H9 (cell line): ENCODE measurements around the gene RGL1. TPM values are rescaled to one million over a fixed set of nuclear protein-coding genes. Genes with fewer than 3 reads are reported as not detected.
"Not testable (repeated sequence)": the region's sequence is repeated elsewhere in the genome, so short reads cannot be mapped to it uniquely, and the experiment has no call there.

ENCODE experiments used
- DNase-seq: peaks from one replicate; pipeline ENCODE4 v3.0.0-alpha.2; 2017
- H2AFZ ChIP-seq: one replicate; pipeline ENCODE4 v1.6.1; 2013; ENCODE audit warnings: mild to moderate bottlenecking, low read length, control low read depth, moderate library complexity
- H2AK5ac ChIP-seq: 2 replicates; pipeline ENCODE4 v1.6.1; 2013; ENCODE audit warnings: low read length, control low read depth, mixed read lengths; ENCODE audit not compliant: insufficient read length
- H2BK120ac ChIP-seq: one replicate; pipeline ENCODE4 v1.6.1; 2013; ENCODE audit warnings: low read depth, mild to moderate bottlenecking, low read length, control low read depth, inconsistent platforms; ENCODE audit not compliant: poor library complexity, severe bottlenecking
- H2BK12ac ChIP-seq: 2 replicates; pipeline ENCODE4 v1.6.1; 2013; ENCODE audit warnings: low read length, control low read depth, mixed read lengths, low read depth; ENCODE audit not compliant: insufficient read length
- H2BK15ac ChIP-seq: 2 replicates; pipeline ENCODE4 v1.6.1; 2013; ENCODE audit warnings: low read depth, low read length, control low read depth
- H2BK20ac ChIP-seq: one replicate; pipeline ENCODE4 v1.6.1; 2013; ENCODE audit warnings: low read depth, mild to moderate bottlenecking, low read length, control low read depth, inconsistent platforms; ENCODE audit not compliant: poor library complexity, severe bottlenecking
- H2BK5ac ChIP-seq: 2 replicates; pipeline ENCODE4 v1.6.1; 2013; ENCODE audit warnings: low read length, control low read depth, mixed read lengths; ENCODE audit not compliant: insufficient read length
- H3K14ac ChIP-seq: 2 replicates; pipeline ENCODE4 v1.6.1; 2013; ENCODE audit warnings: low read length, control low read depth; ENCODE audit not compliant: insufficient read depth
- H3K18ac ChIP-seq: 2 replicates; pipeline ENCODE4 v1.6.1; 2013; ENCODE audit warnings: low read depth, mild to moderate bottlenecking, mixed read lengths, low read length, control low read depth; ENCODE audit not compliant: insufficient read length
- H3K23ac ChIP-seq: 2 replicates; pipeline ENCODE4 v1.6.1; 2013; ENCODE audit warnings: low read length, control low read depth, mixed read lengths, low read depth; ENCODE audit not compliant: insufficient read length
- H3K23me2 ChIP-seq: 2 replicates; pipeline ENCODE4 v1.6.1; 2013; ENCODE audit warnings: low read depth, mild to moderate bottlenecking, mixed read lengths, low read length, control low read depth; ENCODE audit not compliant: insufficient read length, poor library complexity, severe bottlenecking
- H3K27ac ChIP-seq: 2 replicates; pipeline ENCODE4 v1.5.1; 2013; ENCODE audit warnings: low read length, control low read depth, mixed read lengths, low read depth; ENCODE audit not compliant: insufficient read length
- H3K27me3 ChIP-seq: 2 replicates; pipeline ENCODE4 v1.6.1; 2013; ENCODE audit warnings: low read length, control low read depth, inconsistent platforms; ENCODE audit not compliant: insufficient read depth
- H3K4ac ChIP-seq: 2 replicates; pipeline ENCODE4 v1.6.1; 2013; ENCODE audit warnings: low read depth, mild to moderate bottlenecking, control low read depth, inconsistent platforms, low read length, moderate library complexity
- H3K4me1 ChIP-seq: 2 replicates; pipeline ENCODE4 v1.6.1; 2013; ENCODE audit warnings: low read length, control low read depth, inconsistent platforms; ENCODE audit not compliant: insufficient read depth
- H3K4me2 ChIP-seq: 2 replicates; pipeline ENCODE4 v1.6.1; 2013; ENCODE audit warnings: low read length, control low read depth, mixed read lengths; ENCODE audit not compliant: insufficient read length, insufficient read depth
- H3K56ac ChIP-seq: 2 replicates; pipeline ENCODE4 v1.6.1; 2013; ENCODE audit warnings: low read depth, mild to moderate bottlenecking, mixed read lengths, low read length, control low read depth; ENCODE audit not compliant: insufficient read length
- H3K79me1 ChIP-seq: 2 replicates; pipeline ENCODE4 v1.6.1; 2013; ENCODE audit warnings: low read depth, mild to moderate bottlenecking, moderate library complexity, low read length, control low read depth, inconsistent platforms; ENCODE audit not compliant: insufficient read depth, poor library complexity, severe bottlenecking
- H3K79me2 ChIP-seq: 2 replicates; pipeline ENCODE4 v1.6.1; 2013; ENCODE audit warnings: low read length, control low read depth, inconsistent platforms; ENCODE audit not compliant: insufficient read depth
- H3K9ac ChIP-seq: 2 replicates; pipeline ENCODE4 v1.6.1; 2013; ENCODE audit warnings: low read length, control low read depth, mixed read lengths; ENCODE audit not compliant: insufficient read length; ENCODE audit errors: extremely low read depth
- H3K9me3 ChIP-seq: one replicate; pipeline ENCODE4 v1.6.1; 2013; ENCODE audit warnings: low read depth, low read length, inconsistent platforms; ENCODE audit not compliant: control insufficient read depth
- H3T11ph ChIP-seq: one replicate; pipeline ENCODE4 v1.6.1; 2013; ENCODE audit warnings: mild to moderate bottlenecking, low read length, control low read depth, inconsistent platforms
- H4K20me1 ChIP-seq: one replicate; pipeline ENCODE4 v1.6.1; 2013; ENCODE audit not compliant: control insufficient read depth, insufficient read length, insufficient read depth
- H4K5ac ChIP-seq: 2 replicates; pipeline ENCODE4 v1.6.1; 2013; ENCODE audit warnings: low read depth, mild to moderate bottlenecking, mixed read lengths, low read length, control low read depth; ENCODE audit not compliant: insufficient read length
- H4K8ac ChIP-seq: replicated peaks from 2 replicates; pipeline ENCODE4 v1.6.1; 2013; ENCODE audit warnings: low read length, control low read depth, mixed read lengths, low read depth; ENCODE audit not compliant: insufficient read length
- H4K91ac ChIP-seq: 2 replicates; pipeline ENCODE4 v1.6.1; 2013; ENCODE audit warnings: low read depth, mild to moderate bottlenecking, moderate library complexity, mixed read lengths, low read length, control low read depth; ENCODE audit not compliant: insufficient read length
- H3K27ac Mint-ChIP-seq, 3 experiments: 2 replicates in 2 of 3; 3 replicates in 1 of 3; pipeline ENCODE4 v1.8.0; 2020 to 2021; ENCODE audit warnings: mixed read lengths in 3 of 3, mild to moderate bottlenecking in 1 of 3, moderate library complexity in 1 of 3
- H3K27me3 Mint-ChIP-seq: 2 replicates; pipeline ENCODE4 v1.8.0; 2021; ENCODE audit warnings: low read depth, mild to moderate bottlenecking, moderate library complexity, mixed read lengths
- H3K36me3 Mint-ChIP-seq, 3 experiments: 2 replicates in 2 of 3; 3 replicates in 1 of 3; pipeline ENCODE4 v1.8.0; 2020 to 2021; ENCODE audit warnings: low read depth in 3 of 3, mixed read lengths in 3 of 3; ENCODE audit not compliant: insufficient read depth in 1 of 3
- H3K4me1 Mint-ChIP-seq, 2 experiments: 2 replicates each; pipeline ENCODE4 v1.8.0; 2020; ENCODE audit warnings: mixed read lengths in 2 of 2
- H3K4me3 Mint-ChIP-seq, 2 experiments: 2 replicates in 1 of 2; 3 replicates in 1 of 2; pipeline ENCODE4 v1.8.0; 2020 to 2021; ENCODE audit warnings: mild to moderate bottlenecking in 2 of 2, mixed read lengths in 2 of 2, moderate library complexity in 1 of 2
- H3K9me3 Mint-ChIP-seq, 2 experiments: 2 replicates in 1 of 2; 3 replicates in 1 of 2; pipeline ENCODE4 v1.8.0; 2020; ENCODE audit warnings: mild to moderate bottlenecking in 2 of 2, mixed read lengths in 2 of 2, moderate library complexity in 1 of 2
- CTCF ChIP-seq: fragments of 200-600 bp; sonication (generic); conservative IDR thresholded peaks from 3 replicates; pipeline ENCODE4 v1.8.0; 2021; ENCODE audit warnings: antibody characterized with exemption, mild to moderate bottlenecking
- WGBS: extraction: QIAGEN DNeasy Blood & Tissue Kit; methylation state at CpG from one replicate; pipeline ENCODE4 v1.1.7; 2013; ENCODE audit warnings: missing lambda C conversion rate, low lambda C conversion rate, mixed read lengths; ENCODE audit not compliant: insufficient read length; ENCODE audit errors: extremely low coverage; 5-methylcytosine and 5-hydroxymethylcytosine counted together
- total RNA-seq: library from RNA; stranded (reverse); gene quantifications from 2 replicates; pipeline ENCODE4 v1.2.1, GENCODE V29; 2021

Gene RGL1
- total RNA-seq, 1 experiment from 2014 or later: 1.4 TPM

GRCh38 chr1:183761871-183762270 lies 43.0 kb upstream of the RGL1 start:
- no peaks in the 10 kb centered on the region for H3K27me3 ChIP-seq
- no peaks in the 10 kb centered on the region for H3K27me3 Mint-ChIP-seq

GRCh38 chr1:183762856-183763255 lies 42.1 kb upstream of the RGL1 start:
- H4K8ac ChIP-seq, H2BK20ac ChIP-seq, H3K9ac ChIP-seq, H3K9me3 Mint-ChIP-seq, H3K14ac ChIP-seq, H2BK12ac ChIP-seq, H3K9me3 ChIP-seq, H3K4me1 Mint-ChIP-seq, H3K4me1 ChIP-seq, H3K4me3 Mint-ChIP-seq, H4K20me1 ChIP-seq, H4K91ac ChIP-seq, H3K27me3 ChIP-seq, H3K23me2 ChIP-seq, H3K27ac Mint-ChIP-seq, H3K36me3 Mint-ChIP-seq, DNase-seq, H3K56ac ChIP-seq, H3K23ac ChIP-seq, H3K27me3 Mint-ChIP-seq, H2BK120ac ChIP-seq, H3K4me2 ChIP-seq, H3K79me2 ChIP-seq, H3K4ac ChIP-seq, H2AFZ ChIP-seq, H2AK5ac ChIP-seq, H4K5ac ChIP-seq, H3K79me1 ChIP-seq, H2BK15ac ChIP-seq, H3K27ac ChIP-seq, H3T11ph ChIP-seq, H2BK5ac ChIP-seq, H3K18ac ChIP-seq: not testable (repeated sequence)

More at GRCh38 chr1:183761871-183762270, 43.0 kb upstream of the RGL1 start:
- Mint-ChIP-seq H3K9me3 (peaks cover 3 to 10% of the 10 kb centered on the region in 2 experiments), H3K36me3 (peaks cover 5 to 9% (median 8%) of the 10 kb centered on the region in 3 experiments; a peak in 6 of 7 replicates), H3K4me1 (peaks cover 8% of the 10 kb centered on the region in 2 experiments), H3K4me3 (no peak overlapping the region), H3K27ac (no peak overlapping the region)
- Histone ChIP-seq H3K56ac (no peak overlapping the region), H3K27ac (no peak overlapping the region), H4K20me1 (no peaks in the 10 kb centered on the region), H3K79me1 (no peaks in the 10 kb centered on the region), H3K23ac (no peak overlapping the region), H2BK12ac (no peak overlapping the region), H3K18ac (no peak overlapping the region), H4K8ac (no peak overlapping the region), H2BK15ac (no peak overlapping the region), H3T11ph (no peak overlapping the region), H3K9me3 (peaks cover 6% of the 10 kb centered on the region), H3K23me2 (no peaks in the 10 kb centered on the region), H2AK5ac (no peak overlapping the region), H3K4me1 (peaks cover 3% of the 10 kb centered on the region; the same call in 1 of the 2 replicates), H4K91ac (no peak overlapping the region), H2BK5ac (no peak overlapping the region), H3K9ac (no peak overlapping the region), H2BK20ac (no peak overlapping the region), H2BK120ac (no peak overlapping the region), H4K5ac (no peak overlapping the region), H3K79me2 (no peaks in the 10 kb centered on the region), H2AFZ (no peak overlapping the region), H3K4ac (no peak overlapping the region), H3K4me2 (no peak overlapping the region), H3K14ac (no peak overlapping the region)
- DNase-seq: no peak
- TF ChIP-seq CTCF: no peak
- WGBS: no CpG with 5 or more reads among the region's 1 CpG
